H1 (cell line): ENCODE measurements around the gene KIFC1. TPM values are rescaled to one million over a fixed set of nuclear protein-coding genes. Genes with fewer than 3 reads are reported as not detected.

Experiments used
- CTCF ChIA-PET: fragments of 300-600 bp; sonication (Branson Sonifier 250); formaldehyde crosslinking; loops from one replicate; lab custom pipeline; 2021; ENCODE audit not compliant: partially characterized antibody; lab: Charles Lee
- POLR2A ChIA-PET: fragments of 300-600 bp; sonication (Branson Sonifier 250); formaldehyde crosslinking; loops from one replicate; lab custom pipeline; 2021; ENCODE audit warnings: inconsistent platforms; ENCODE audit not compliant: partially characterized antibody; lab: Charles Lee
- DNase-seq, 2 experiments: peaks; one replicate each; pipeline versions ENCODE4 v3.0.0 to v3.0.0-alpha.2; 2010 to 2022; ENCODE audit warnings: low spot score in 2 of 2, low read depth in 1 of 2, mixed read lengths in 1 of 2
- FAIRE-seq: peaks from 2 replicates; lab custom pipeline; 2011; peaks lifted over from hg19 to GRCh38; lab: Jason Lieb, UNC
- H2AFZ ChIP-seq: 2 replicates; pipeline ENCODE4 v1.8.1; 2012; ENCODE audit warnings: low read length, inconsistent platforms
- H2AK5ac ChIP-seq: 2 replicates; pipeline ENCODE4 v1.6.1; 2013; ENCODE audit warnings: low read depth, low read length
- H2BK120ac ChIP-seq: replicated peaks from 2 replicates; pipeline ENCODE3; 2013; ENCODE audit warnings: low read depth, low read length, inconsistent platforms
- H2BK12ac ChIP-seq: 2 replicates; pipeline ENCODE4 v1.6.1; 2013; ENCODE audit warnings: low read depth, low read length
- H2BK15ac ChIP-seq: 2 replicates; pipeline ENCODE4 v1.6.1; 2013; ENCODE audit warnings: low read length
- H2BK20ac ChIP-seq: 2 replicates; pipeline ENCODE4 v1.6.1; 2013; ENCODE audit warnings: low read length
- H2BK5ac ChIP-seq: 2 replicates; pipeline ENCODE4 v1.6.1; 2013; ENCODE audit warnings: low read depth, low read length
- H3K14ac ChIP-seq: 2 replicates; pipeline ENCODE4 v1.6.1; 2013; ENCODE audit warnings: inconsistent platforms; ENCODE audit not compliant: insufficient read length
- H3K18ac ChIP-seq: 2 replicates; pipeline ENCODE4 v1.6.1; 2013; ENCODE audit warnings: low read length; ENCODE audit errors: extremely low read depth
- H3K23ac ChIP-seq: 2 replicates; pipeline ENCODE4 v1.6.1; 2013; ENCODE audit warnings: inconsistent platforms; ENCODE audit not compliant: insufficient read length
- H3K23me2 ChIP-seq: 2 replicates; pipeline ENCODE4 v1.6.1; 2013; ENCODE audit warnings: low read depth, low read length
- H3K27ac ChIP-seq: 2 replicates; pipeline ENCODE4 v1.6.1; 2011; ENCODE audit warnings: low read depth, low read length, inconsistent platforms
- H3K27me3 ChIP-seq, 4 experiments: replicated peaks in 1 of 4; 1 replicate in 1 of 4; 2 replicates in 3 of 4; pipeline versions ENCODE4 v1.6.1 to v1.8.1; 2011 to 2013; ENCODE audit warnings: low read length in 3 of 4, mild to moderate bottlenecking in 3 of 4, inconsistent platforms in 2 of 4, mixed read lengths in 2 of 4, moderate library complexity in 1 of 4; ENCODE audit not compliant: control insufficient read depth in 3 of 4, insufficient read depth in 3 of 4; ENCODE audit errors: extremely low read depth in 1 of 4
- H3K36me3 ChIP-seq, 4 experiments: 2 replicates each; pipeline versions ENCODE4 v1.6.1 to v1.8.1; 2011 to 2013; ENCODE audit warnings: mild to moderate bottlenecking in 4 of 4, low read length in 3 of 4, moderate library complexity in 2 of 4, control low read depth in 1 of 4, inconsistent platforms in 1 of 4; ENCODE audit not compliant: insufficient read depth in 4 of 4, control insufficient read depth in 2 of 4
- H3K4ac ChIP-seq: replicated peaks from 2 replicates; pipeline ENCODE3; 2013; ENCODE audit warnings: low read length, low read depth, mixed read lengths, inconsistent platforms; ENCODE audit not compliant: insufficient read length
- H3K4me1 ChIP-seq, 4 experiments: replicated peaks in 1 of 4; 1 replicate in 1 of 4; 2 replicates in 3 of 4; pipeline versions ENCODE4 v1.6.1 to v1.8.1; 2011 to 2013; ENCODE audit warnings: low read length in 3 of 4, inconsistent platforms in 2 of 4, mixed read lengths in 1 of 4; ENCODE audit not compliant: insufficient read depth in 4 of 4, control insufficient read depth in 3 of 4
- H3K4me2 ChIP-seq, 2 experiments: 2 replicates each; pipeline versions ENCODE4 v1.6.1 to v1.8.1; 2011 to 2013; ENCODE audit warnings: low read depth in 2 of 2, low read length in 2 of 2, control low read depth in 1 of 2, inconsistent platforms in 1 of 2, mild to moderate bottlenecking in 1 of 2; ENCODE audit not compliant: insufficient read depth in 1 of 2
- H3K4me3 ChIP-seq, 4 experiments: fragments of 200-600, 300-600 bp in 1 of 4; sonication (generic), shearing (Covaris generic), sonication (Bioruptor Twin) in 1 of 4; 2 replicates each; pipeline versions ENCODE4 v1.5.1 to v1.8.1; 2011 to 2016; ENCODE audit warnings: low read length in 4 of 4, low read depth in 3 of 4, control low read depth in 2 of 4, inconsistent platforms in 2 of 4, mild to moderate bottlenecking in 2 of 4, mixed read lengths in 1 of 4, moderate library complexity in 1 of 4; ENCODE audit not compliant: insufficient read depth in 2 of 4; ENCODE audit errors: extremely low read depth in 1 of 4
- H3K56ac ChIP-seq: replicated peaks from 2 replicates; pipeline ENCODE3; 2013; ENCODE audit warnings: low read depth, mild to moderate bottlenecking, mixed read lengths, low read length, inconsistent platforms; ENCODE audit not compliant: insufficient read length
- H3K79me1 ChIP-seq: 2 replicates; pipeline ENCODE4 v1.6.1; 2013; ENCODE audit warnings: low read depth, low read length, control low read depth
- H3K79me2 ChIP-seq, 2 experiments: 2 replicates each; pipeline versions ENCODE4 v1.6.1 to v1.8.1; 2012 to 2013; ENCODE audit warnings: low read length in 2 of 2, mild to moderate bottlenecking in 2 of 2, inconsistent platforms in 1 of 2; ENCODE audit not compliant: insufficient read depth in 2 of 2, control insufficient read depth in 1 of 2
- H3K9ac ChIP-seq, 4 experiments: replicated peaks in 1 of 4; 1 replicate in 1 of 4; 2 replicates in 3 of 4; pipeline versions ENCODE4 v1.6.1 to v1.8.1; 2011 to 2013; ENCODE audit warnings: low read depth in 3 of 4, low read length in 3 of 4, control low read depth in 2 of 4, mild to moderate bottlenecking in 2 of 4, moderate library complexity in 2 of 4, inconsistent platforms in 1 of 4; ENCODE audit errors: extremely low read depth in 1 of 4
- H3K9me3 ChIP-seq, 2 experiments: 2 replicates each; pipeline versions ENCODE4 v1.6.1 to v1.8.1; 2012 to 2013; ENCODE audit warnings: mild to moderate bottlenecking in 2 of 2, moderate library complexity in 2 of 2, control low read depth in 1 of 2, inconsistent platforms in 1 of 2, low read depth in 1 of 2, low read length in 1 of 2, mixed read lengths in 1 of 2; ENCODE audit not compliant: insufficient read depth in 2 of 2
- H4K20me1 ChIP-seq, 2 experiments: replicated peaks in 1 of 2; 2 replicates each; pipeline versions ENCODE3 to v1.8.1; 2011 to 2013; ENCODE audit warnings: inconsistent platforms in 2 of 2, low read length in 2 of 2, mild to moderate bottlenecking in 1 of 2; ENCODE audit not compliant: insufficient read depth in 2 of 2, control insufficient read depth in 1 of 2
- H4K5ac ChIP-seq: 2 replicates; pipeline ENCODE4 v1.6.1; 2013; ENCODE audit warnings: low read length, low read depth, mixed read lengths, inconsistent platforms; ENCODE audit not compliant: insufficient read length
- H4K8ac ChIP-seq: 2 replicates; pipeline ENCODE4 v1.8.0; 2013; ENCODE audit warnings: mild to moderate bottlenecking, moderate library complexity, low read length, inconsistent platforms; ENCODE audit not compliant: insufficient read depth; ENCODE audit errors: extremely low read depth
- H4K91ac ChIP-seq: replicated peaks from 2 replicates; pipeline ENCODE3; 2013; ENCODE audit warnings: low read length, mixed read lengths, inconsistent platforms; ENCODE audit not compliant: insufficient read length
- CEBPB ChIP-seq: IDR thresholded peaks from 2 replicates; pipeline ENCODE4 v1.6.1; 2012; ENCODE audit warnings: low read depth, low read length
- GABPA ChIP-seq: IDR thresholded peaks from 2 replicates; pipeline ENCODE4 v1.6.1; 2011; ENCODE audit warnings: mild to moderate bottlenecking, low read length, moderate library complexity, borderline replicate concordance; ENCODE audit not compliant: insufficient read depth
- JUND ChIP-seq: IDR thresholded peaks from 2 replicates; pipeline ENCODE4 v1.6.1; 2011; ENCODE audit warnings: mild to moderate bottlenecking, improper control_type of control experiment, low read length
- PHF8 ChIP-seq: fragments of 200-600 bp; sonication (generic); conservative IDR thresholded peaks from 2 replicates; pipeline ENCODE4 v1.7.1; 2012; ENCODE audit warnings: low read depth, mild to moderate bottlenecking, inconsistent platforms, low read length, moderate library complexity
- SIN3A ChIP-seq, 2 experiments: IDR thresholded peaks in 1 of 2; conservative IDR thresholded peaks in 1 of 2; 2 replicates each; pipeline ENCODE4 v1.6.1; 2011 to 2012; ENCODE audit warnings: low read length in 2 of 2, improper control_type of control experiment in 1 of 2, low read depth in 1 of 2, mild to moderate bottlenecking in 1 of 2
- SP1 ChIP-seq: IDR thresholded peaks from 2 replicates; pipeline ENCODE4 v1.6.1; 2011; ENCODE audit warnings: low read depth, low read length
- USF2 ChIP-seq: IDR thresholded peaks from 2 replicates; pipeline ENCODE4 v1.6.1; 2011; ENCODE audit warnings: low read length, improper control_type of control experiment
- ZNF274 ChIP-seq: IDR thresholded peaks from 2 replicates; pipeline ENCODE4 v1.7.0; 2012; ENCODE audit warnings: low read length, borderline replicate concordance; ENCODE audit errors: extremely low read depth
- WGBS, 2 experiments: shearing (Covaris generic) in 1 of 2; methylation state at CpG; one replicate each; pipeline versions ENCODE4 v1.1.6 to v1.1.7; 2013 to 2015; ENCODE audit warnings: low lambda C conversion rate in 2 of 2, mixed read lengths in 2 of 2, inconsistent platforms in 1 of 2, low coverage in 1 of 2, missing lambda C conversion rate in 1 of 2; ENCODE audit not compliant: insufficient replicate concordance in 2 of 2, insufficient coverage in 1 of 2, insufficient read length in 1 of 2; ENCODE audit errors: extremely low coverage in 1 of 2, missing lambda C conversion rate in 1 of 2; 5-methylcytosine and 5-hydroxymethylcytosine counted together
- polyA plus RNA-seq, 7 experiments: library from polyadenylated mRNA; depleted of rRNA in 3 of 7; stranded (reverse) in 5 of 7; unstranded in 2 of 7; fragments of >200 nt in 5 of 7; fragments of 200-250 nt in 2 of 7; gene quantifications; 1 replicate in 5 of 7; 2 replicates in 1 of 7; 4 replicates in 1 of 7; pipeline versions ENCODE4 v1.2.1 to v1.2.3, GENCODE V29; 2011 to 2013; ENCODE audit warnings: missing spikeins in 2 of 7, mixed read lengths in 2 of 7
- total RNA-seq: library from RNA; stranded (reverse); fragmentation: NEBNext Ultra II Directional; extraction: Animal tissue kit (Norgen Biotek cat#: 25700); gene quantifications from 2 replicates; pipeline ENCODE4 v1.2.1, GENCODE V29; 2021

Gene KIFC1
- total and polyA plus RNA-seq, 2 of the 8 experiments (the other 6 are each of a cell fraction or from before 2014, with no cell fraction given): 46.6 to 64.3 TPM

- no peak overlapping the region for H3K23ac ChIP-seq
- no peak overlapping the region for H3K4me2 ChIP-seq
- H3K4me3 ChIP-seq: no peak overlapping the region
- H2BK120ac ChIP-seq: no peak overlapping the region
- no peak overlapping the region for H3K9ac ChIP-seq
- H3K79me2 ChIP-seq: peaks cover 0 to 13% of the 10 kb centered on the region in 2 experiments; a peak in 2 of 4 replicates
- H4K8ac ChIP-seq: no peak overlapping the region
- no peak overlapping the region for H3K14ac ChIP-seq
- no peak overlapping the region for H2AK5ac ChIP-seq
- ChIA-PET POLR2A (interaction anchor here (1.1 to 17.2 kb wide), 7 partner anchors 9 to 244 kb away, joined by 3 to 381 read pairs (median 6); partner anchors contain the start of gene B3GALT4), CTCF (interaction anchor here (0.7 to 1.3 kb wide), 2 partner anchors 10 to 28 kb away, joined by 3 read pairs; no protein-coding TSS in a partner anchor)
- H3K9me3 ChIP-seq: no peaks in the 10 kb centered on the region
- DNase-seq: no peak
- 84% methylated on average over 3 of the region's 3 CpGs; no CpG with 5 or more reads in 1 of the 2 experiments for WGBS, 2 experiments
- H4K20me1 ChIP-seq: no peaks in the 10 kb centered on the region
- no peaks in the 10 kb centered on the region for H3K27me3 ChIP-seq
- H2BK12ac ChIP-seq: no peak overlapping the region
- peaks cover 0 to 5% (median 4%) of the 10 kb centered on the region in 4 experiments; a peak in 5 of 7 replicates for H3K4me1 ChIP-seq
- no peak overlapping the region for H2BK5ac ChIP-seq
- no peak overlapping the region for H4K91ac ChIP-seq
- no peak overlapping the region for H2BK20ac ChIP-seq
- TF ChIP-seq SP1 (no peak), CEBPB (no peak), ZNF274 (no peak), USF2 (no peak), SIN3A (conservative IDR thresholded peaks at IDR 0.05 in 1 of 2, IDR thresholded peaks at IDR 0.05 in 1 of 2; ENCODE audit: low read depth in 1 of 2, low read length in 2 of 2) (no peak), GABPA (no peak), PHF8 (no peak), JUND (no peak)
- TF ChIP-seq, all 59 proteins: peak for 0
- Histone ChIP-seq H3K4ac (no peak overlapping the region), H2BK15ac (no peak overlapping the region), H3K23me2 (peaks cover 9% of the 10 kb centered on the region), H4K5ac (no peak overlapping the region), H3K27ac (no peak overlapping the region), H2AFZ (no peak overlapping the region), H3K36me3 (peaks cover 10 to 12% (median 11%) of the 10 kb centered on the region in 4 experiments; a peak in 5 of 8 replicates), H3K79me1 (peaks cover 5% of the 10 kb centered on the region; the same call in 1 of the 2 replicates), H3K56ac (no peak overlapping the region), H3K18ac (no peak overlapping the region)
- FAIRE-seq: no peak
These were observed 67.1 kb downstream of the KIFC1 start for GRCh38 chr6:33458676-33459075.
